NCI-H2196 (cell line): ENCODE measurements around the gene P2RY6.
"Not testable (repeated sequence)": the region's sequence is repeated elsewhere in the genome, so short reads cannot be mapped to it uniquely, and the experiment has no call there.

Source experiments
- DNase-seq: peaks from one replicate; lab custom pipeline; 2025; ENCODE audit not compliant: unreplicated experiment; lab: John Stamatoyannopoulos, UW

The P2RY6 gene

GRCh38 chr11:73271936-73272679 is at the start of gene P2RY6:
Gene P2RY6 (plus strand): TSS chr11:73272338. CDS start chr11:73296519, 24,181 bp downstream.
- DNase-seq, result peak; percentile 34

GRCh38 chr11:73223998-73224730 is 48.0 kb upstream of the P2RY6 start:
- no peak for DNase-seq

GRCh38 chr11:73225001-73225686 is 47.0 kb upstream of the P2RY6 start:
- DNase-seq, result no peak

GRCh38 chr11:73225851-73226250 is 46.3 kb upstream of the P2RY6 start:
- DNase-seq, result no peak

- no peak for DNase-seq
Measured at GRCh38 chr11:73226297-73227006, 45.7 kb upstream of the P2RY6 start.

GRCh38 chr11:73227571-73228211 is 44.4 kb upstream of the P2RY6 start:
- peak; percentile 36 for DNase-seq

- no peak for DNase-seq
Measured at GRCh38 chr11:73228268-73229134, 43.6 kb upstream of the P2RY6 start.

GRCh38 chr11:73229321-73229895 is 42.7 kb upstream of the P2RY6 start:
- DNase-seq, result no peak

- no peak for DNase-seq
Measured at GRCh38 chr11:73229896-73230875, 42.0 kb upstream of the P2RY6 start.

GRCh38 chr11:73230931-73231330 is 41.2 kb upstream of the P2RY6 start:
- DNase-seq, result no peak

- DNase-seq, result not testable (repeated sequence)
Measured at GRCh38 chr11:73232487-73232886, 39.7 kb upstream of the P2RY6 start.

- no peak for DNase-seq
Measured at GRCh38 chr11:73233211-73233610, 38.9 kb upstream of the P2RY6 start.

GRCh38 chr11:73233692-73234470 is 38.3 kb upstream of the P2RY6 start:
- no peak for DNase-seq

- DNase-seq, result no peak
Measured at GRCh38 chr11:73234471-73235181, 37.5 kb upstream of the P2RY6 start.

GRCh38 chr11:73235236-73235786 is 36.8 kb upstream of the P2RY6 start:
- DNase-seq, result no peak

GRCh38 chr11:73236205-73236765 is 35.9 kb upstream of the P2RY6 start:
- no peak for DNase-seq
